ENCODE measurements around the gene UGT1A8.
"Not testable (repeated sequence)": the region's sequence is repeated elsewhere in the genome, so short reads cannot be mapped to it uniquely, and the experiment has no call there.

- not testable (repeated sequence) for TF ChIP-seq POLR2A (IDR thresholded peaks at IDR 0.05; ENCODE audit: extremely low read depth, insufficient read length); MYC (IDR thresholded peaks at IDR 0.05; ENCODE audit: low read depth, low read length)
- TF ChIP-seq, protein P1, sequence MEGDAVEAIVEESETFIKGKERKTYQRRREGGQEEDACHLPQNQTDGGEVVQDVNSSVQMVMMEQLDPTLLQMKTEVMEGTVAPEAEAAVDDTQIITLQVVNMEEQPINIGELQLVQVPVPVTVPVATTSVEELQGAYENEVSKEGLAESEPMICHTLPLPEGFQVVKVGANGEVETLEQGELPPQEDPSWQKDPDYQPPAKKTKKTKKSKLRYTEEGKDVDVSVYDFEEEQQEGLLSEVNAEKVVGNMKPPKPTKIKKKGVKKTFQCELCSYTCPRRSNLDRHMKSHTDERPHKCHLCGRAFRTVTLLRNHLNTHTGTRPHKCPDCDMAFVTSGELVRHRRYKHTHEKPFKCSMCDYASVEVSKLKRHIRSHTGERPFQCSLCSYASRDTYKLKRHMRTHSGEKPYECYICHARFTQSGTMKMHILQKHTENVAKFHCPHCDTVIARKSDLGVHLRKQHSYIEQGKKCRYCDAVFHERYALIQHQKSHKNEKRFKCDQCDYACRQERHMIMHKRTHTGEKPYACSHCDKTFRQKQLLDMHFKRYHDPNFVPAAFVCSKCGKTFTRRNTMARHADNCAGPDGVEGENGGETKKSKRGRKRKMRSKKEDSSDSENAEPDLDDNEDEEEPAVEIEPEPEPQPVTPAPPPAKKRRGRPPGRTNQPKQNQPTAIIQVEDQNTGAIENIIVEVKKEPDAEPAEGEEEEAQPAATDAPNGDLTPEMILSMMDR (IDR thresholded peaks at IDR 0.05; ENCODE audit: low read depth, low read length), result not testable (repeated sequence)
- TF ChIP-seq, protein P2, sequence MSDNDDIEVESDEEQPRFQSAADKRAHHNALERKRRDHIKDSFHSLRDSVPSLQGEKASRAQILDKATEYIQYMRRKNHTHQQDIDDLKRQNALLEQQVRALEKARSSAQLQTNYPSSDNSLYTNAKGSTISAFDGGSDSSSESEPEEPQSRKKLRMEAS (IDR thresholded peaks at IDR 0.05; ENCODE audit: low read depth, low read length), result not testable (repeated sequence)
These were observed 83.4 kb downstream of the UGT1A8 start for GRCh38 chr2:233700842-233701241.
